ENCODE measurements around the gene LUC7L2. TPM values are rescaled to one million over a fixed set of nuclear protein-coding genes. Genes with fewer than 3 reads are reported as not detected.
"Not testable (repeated sequence)": the region's sequence is repeated elsewhere in the genome, so short reads cannot be mapped to it uniquely, and the experiment has no call there.

Gene LUC7L2
- polyA plus RNA-seq, 1 experiment: 45.7 TPM

DNA sequence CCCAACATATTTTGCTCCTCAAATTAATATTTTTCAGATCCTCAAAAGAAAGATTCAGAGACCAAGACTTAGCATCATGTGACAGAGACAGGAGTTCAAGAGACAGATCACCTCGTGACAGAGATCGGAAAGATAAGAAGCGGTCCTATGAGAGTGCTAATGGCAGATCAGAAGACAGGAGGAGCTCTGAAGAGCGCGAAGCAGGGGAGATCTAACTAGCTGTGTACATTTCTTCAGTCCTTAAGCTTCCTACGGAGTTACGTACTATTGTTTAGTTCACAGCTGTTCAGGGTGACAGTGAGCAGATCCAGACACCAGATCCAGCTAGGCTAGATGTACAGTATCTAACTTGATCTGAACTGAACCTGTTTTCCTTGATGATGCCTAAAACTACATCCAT is 62.4 kb downstream of the LUC7L2 start:
- Histone ChIP-seq H3K9me3 (ENCODE audit: control insufficient read depth, insufficient read depth, low read length) (no peaks in the 10 kb centered on the region), H3K4me3 (ENCODE audit: low read depth, low read length) (no peak overlapping the region), H3K27me3 (ENCODE audit: control insufficient read depth, insufficient read depth, low read length) (no peaks in the 10 kb centered on the region), H3K27ac (ENCODE audit: low read depth, low read length) (no peak overlapping the region)
- TF ChIP-seq, protein P1, sequence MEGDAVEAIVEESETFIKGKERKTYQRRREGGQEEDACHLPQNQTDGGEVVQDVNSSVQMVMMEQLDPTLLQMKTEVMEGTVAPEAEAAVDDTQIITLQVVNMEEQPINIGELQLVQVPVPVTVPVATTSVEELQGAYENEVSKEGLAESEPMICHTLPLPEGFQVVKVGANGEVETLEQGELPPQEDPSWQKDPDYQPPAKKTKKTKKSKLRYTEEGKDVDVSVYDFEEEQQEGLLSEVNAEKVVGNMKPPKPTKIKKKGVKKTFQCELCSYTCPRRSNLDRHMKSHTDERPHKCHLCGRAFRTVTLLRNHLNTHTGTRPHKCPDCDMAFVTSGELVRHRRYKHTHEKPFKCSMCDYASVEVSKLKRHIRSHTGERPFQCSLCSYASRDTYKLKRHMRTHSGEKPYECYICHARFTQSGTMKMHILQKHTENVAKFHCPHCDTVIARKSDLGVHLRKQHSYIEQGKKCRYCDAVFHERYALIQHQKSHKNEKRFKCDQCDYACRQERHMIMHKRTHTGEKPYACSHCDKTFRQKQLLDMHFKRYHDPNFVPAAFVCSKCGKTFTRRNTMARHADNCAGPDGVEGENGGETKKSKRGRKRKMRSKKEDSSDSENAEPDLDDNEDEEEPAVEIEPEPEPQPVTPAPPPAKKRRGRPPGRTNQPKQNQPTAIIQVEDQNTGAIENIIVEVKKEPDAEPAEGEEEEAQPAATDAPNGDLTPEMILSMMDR (IDR thresholded peaks at IDR 0.05; ENCODE audit: low read depth, low read length): no peak
- no peak for DNase-seq (ENCODE audit: low read depth, low spot score)
- ChIA-PET CTCF (interaction anchor here (6.1 kb wide), 1 partner anchor 13 kb away, joined by 105 read pairs; no protein-coding TSS in a partner anchor), POLR2A (no interaction called here)

DNA sequence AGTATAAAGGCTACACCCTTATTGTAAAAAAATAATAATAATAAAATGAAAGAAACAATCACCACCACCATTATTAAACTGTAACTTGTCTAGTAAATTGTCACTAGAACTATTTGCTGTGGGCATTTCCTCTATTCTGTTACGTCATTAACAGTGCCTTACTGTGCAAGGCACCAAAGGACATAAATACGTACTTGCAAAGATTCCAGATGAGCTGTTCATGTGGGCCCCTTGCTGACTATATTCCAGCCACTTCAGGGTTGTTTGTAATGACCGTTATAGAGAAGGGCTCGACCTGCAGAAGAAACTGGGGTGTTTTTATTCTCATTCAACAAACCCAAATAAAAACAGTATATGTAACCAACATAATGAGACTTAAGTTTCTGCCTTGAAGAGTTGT is 63.4 kb downstream of the LUC7L2 start:
- DNase-seq (ENCODE audit: low read depth, low spot score): no peak
- H3K9me3 ChIP-seq (ENCODE audit: control insufficient read depth, insufficient read depth, low read length): no peaks in the 10 kb centered on the region
- no peaks in the 10 kb centered on the region for H3K27me3 ChIP-seq (ENCODE audit: control insufficient read depth, insufficient read depth, low read length)
- ChIA-PET POLR2A (no interaction called here), CTCF (interaction anchor here (6.1 kb wide), 1 partner anchor 12 kb away, joined by 105 read pairs; no protein-coding TSS in a partner anchor)
- H3K4me3 ChIP-seq (ENCODE audit: low read depth, low read length): no peak overlapping the region
- H3K27ac ChIP-seq (ENCODE audit: low read depth, low read length): no peak overlapping the region
- TF ChIP-seq, protein P1 (IDR thresholded peaks at IDR 0.05; ENCODE audit: low read depth, low read length): no peak

DNA sequence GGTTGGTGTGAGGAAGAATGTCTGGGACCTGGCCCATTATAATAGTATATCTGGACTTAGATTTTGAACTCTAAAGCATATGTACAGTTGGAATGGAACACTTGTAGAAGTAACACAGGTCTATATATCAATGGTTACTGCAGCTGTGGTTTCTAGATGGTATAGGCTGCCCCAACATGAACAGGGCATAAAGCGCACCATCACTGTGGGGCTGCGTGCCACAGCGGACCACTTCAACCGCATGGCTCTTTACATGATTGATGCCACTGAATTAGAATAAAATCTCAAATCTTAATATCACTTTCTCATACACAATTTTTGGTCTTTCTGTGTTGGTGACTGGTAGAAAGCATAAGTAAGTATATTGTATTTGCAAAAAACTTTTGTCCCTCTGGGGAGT is 64.3 kb downstream of the LUC7L2 start:
- ChIA-PET POLR2A (no interaction called here), CTCF (interaction anchor here (6.1 kb wide), 1 partner anchor 11 kb away, joined by 105 read pairs; no protein-coding TSS in a partner anchor)
- no peak overlapping the region for H3K4me3 ChIP-seq (ENCODE audit: low read depth, low read length)
- no peaks in the 10 kb centered on the region for H3K9me3 ChIP-seq (ENCODE audit: control insufficient read depth, insufficient read depth, low read length)
- H3K27me3 ChIP-seq (ENCODE audit: control insufficient read depth, insufficient read depth, low read length): no peaks in the 10 kb centered on the region
- no peak for DNase-seq (ENCODE audit: low read depth, low spot score)
- no peak overlapping the region for H3K27ac ChIP-seq (ENCODE audit: low read depth, low read length)
- TF ChIP-seq, protein P1 (IDR thresholded peaks at IDR 0.05; ENCODE audit: low read depth, low read length): no peak

DNA sequence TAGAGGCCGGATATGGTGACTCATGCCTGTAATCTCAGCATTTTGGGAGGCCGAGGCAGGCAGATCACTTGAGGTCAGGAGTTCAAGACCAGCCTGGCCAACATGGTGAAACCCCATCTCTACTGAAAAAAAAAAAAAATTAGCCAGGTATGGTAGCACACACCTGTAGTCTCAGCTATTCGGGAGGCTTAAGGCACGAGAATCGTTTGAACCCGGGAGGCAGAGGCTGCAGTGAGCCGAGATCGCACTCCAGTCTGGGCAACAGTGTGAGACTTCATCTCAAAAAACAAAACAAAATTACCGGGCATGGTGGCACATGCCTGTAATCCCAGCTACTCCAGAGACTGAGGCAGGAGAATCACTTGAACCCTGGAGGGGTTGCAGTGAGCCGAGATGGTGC is 66.0 kb downstream of the LUC7L2 start:
- H3K27me3 ChIP-seq (ENCODE audit: control insufficient read depth, insufficient read depth, low read length); H3K9me3 ChIP-seq (ENCODE audit: control insufficient read depth, insufficient read depth, low read length); DNase-seq (ENCODE audit: low read depth, low spot score); H3K4me3 ChIP-seq (ENCODE audit: low read depth, low read length); H3K27ac ChIP-seq (ENCODE audit: low read depth, low read length): not testable (repeated sequence)
- ChIA-PET CTCF (interaction anchor here (0.6 to 6.1 kb wide), 3 partner anchors 10 to 708 kb away, joined by 3 to 105 read pairs (median 5); no protein-coding TSS in a partner anchor), POLR2A (interaction anchor here (0.6 kb wide), 2 partner anchors 57 to 659 kb away, joined by 3 read pairs; no protein-coding TSS in a partner anchor)

DNA sequence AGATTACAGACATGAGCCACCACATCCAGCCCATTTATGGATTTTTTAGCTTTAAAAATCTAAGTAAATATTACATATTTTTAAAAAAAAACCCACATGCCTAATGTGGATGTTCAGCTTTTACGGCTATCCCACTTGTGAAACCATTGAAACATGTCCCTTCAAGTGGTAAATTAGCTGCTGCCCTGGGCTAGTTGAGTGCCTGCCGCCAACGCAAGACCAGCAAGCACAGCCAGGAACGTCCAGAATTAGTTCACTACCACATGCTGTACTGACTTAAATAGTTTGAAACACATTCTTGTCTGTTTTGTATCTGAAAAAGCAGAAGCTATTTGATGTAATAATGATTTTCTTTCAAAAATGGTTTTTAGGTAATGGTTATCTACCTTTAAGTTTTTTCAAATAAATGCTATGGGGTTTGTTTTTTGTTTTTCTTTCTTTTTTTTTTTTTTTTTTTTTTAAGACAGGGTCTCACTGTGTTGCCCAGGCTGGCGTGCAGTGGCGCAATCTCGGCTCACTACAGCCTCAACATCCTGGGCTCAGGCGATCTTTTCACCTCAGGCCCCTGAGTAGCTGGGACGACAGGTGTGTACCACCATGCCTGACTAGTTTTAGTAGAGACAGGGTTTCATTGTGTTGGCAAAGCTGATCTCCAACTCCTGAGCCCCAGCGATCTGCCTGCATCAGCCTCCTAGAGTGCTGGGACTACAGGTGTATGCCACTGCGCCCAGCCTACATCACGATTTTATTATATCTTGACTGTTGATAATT is 66.7 kb downstream of the LUC7L2 start:
- Histone ChIP-seq H3K27me3 (ENCODE audit: control insufficient read depth, insufficient read depth, low read length) (no peaks in the 10 kb centered on the region), H3K4me3 (ENCODE audit: low read depth, low read length) (no peak overlapping the region), H3K9me3 (ENCODE audit: control insufficient read depth, insufficient read depth, low read length) (no peaks in the 10 kb centered on the region), H3K27ac (ENCODE audit: low read depth, low read length) (no peak overlapping the region)
- TF ChIP-seq, protein P1 (IDR thresholded peaks at IDR 0.05; ENCODE audit: low read depth, low read length): no peak
- CTCF ChIA-PET: interaction anchor here (0.7 to 6.1 kb wide), 3 partner anchors 9 to 708 kb away, joined by 3 to 105 read pairs (median 4); no protein-coding TSS in a partner anchor
- POLR2A ChIA-PET: no interaction called here
- DNase-seq (ENCODE audit: low read depth, low spot score): no peak
